ENCODE data around the gene GMIP. TPM values are rescaled to one million over a fixed set of nuclear protein-coding genes. Genes with fewer than 3 reads are reported as not detected.

Gene GMIP
- total RNA-seq, 1 donor from 2014 or later, result 6.3 TPM

- TF ChIP-seq CTCF (IDR thresholded peaks at IDR 0.05; ENCODE audit: insufficient read depth, low read length, poor library complexity, severe bottlenecking), result no peak
- Histone ChIP-seq H3K36me3 (ENCODE audit: control insufficient read depth, insufficient read depth, low read length) (no peaks in the 10 kb centered on the region), H3K27me3 (ENCODE audit: control insufficient read depth, insufficient read depth, low read length) (no peaks in the 10 kb centered on the region), H3K4me3 (ENCODE audit: low read depth, low read length) (no peak overlapping the region)
- DNase-seq (ENCODE audit: low read depth), result no peak
Observed at GRCh38 chr19:19636573-19637185, 6.8 kb downstream of the GMIP start.

GRCh38 chr19:19635313-19635702 is 8.1 kb downstream of the GMIP start:
- no peak for DNase-seq (ENCODE audit: low read depth)
- Histone ChIP-seq H3K4me3 (ENCODE audit: low read depth, low read length) (no peak overlapping the region), H3K27me3 (ENCODE audit: control insufficient read depth, insufficient read depth, low read length) (no peaks in the 10 kb centered on the region), H3K36me3 (ENCODE audit: control insufficient read depth, insufficient read depth, low read length) (no peaks in the 10 kb centered on the region)
- no peak for TF ChIP-seq CTCF (IDR thresholded peaks at IDR 0.05; ENCODE audit: insufficient read depth, low read length, poor library complexity, severe bottlenecking)

GRCh38 chr19:19634516-19635312 is 8.7 kb downstream of the GMIP start:
- TF ChIP-seq CTCF (IDR thresholded peaks at IDR 0.05; ENCODE audit: insufficient read depth, low read length, poor library complexity, severe bottlenecking), result no peak
- no peaks in the 10 kb centered on the region for H3K36me3 ChIP-seq (ENCODE audit: control insufficient read depth, insufficient read depth, low read length)

GRCh38 chr19:19633711-19634515 is 9.5 kb downstream of the GMIP start:
- no peak overlapping the region for H3K4me3 ChIP-seq (ENCODE audit: low read depth, low read length)
- no peak for TF ChIP-seq CTCF (IDR thresholded peaks at IDR 0.05; ENCODE audit: insufficient read depth, low read length, poor library complexity, severe bottlenecking)
- DNase-seq (ENCODE audit: low read depth), result no peak
- no peaks in the 10 kb centered on the region for H3K36me3 ChIP-seq (ENCODE audit: control insufficient read depth, insufficient read depth, low read length)
- no peaks in the 10 kb centered on the region for H3K27me3 ChIP-seq (ENCODE audit: control insufficient read depth, insufficient read depth, low read length)

More at GRCh38 chr19:19634516-19635312, 8.7 kb downstream of the GMIP start:
- Histone ChIP-seq H3K27me3 (ENCODE audit: control insufficient read depth, insufficient read depth, low read length) (no peaks in the 10 kb centered on the region), H3K4me3 (ENCODE audit: low read depth, low read length) (no peak overlapping the region)
- no peak for DNase-seq (ENCODE audit: low read depth)

- no peak for DNase-seq (ENCODE audit: low read depth)
- TF ChIP-seq CTCF (IDR thresholded peaks at IDR 0.05; ENCODE audit: insufficient read depth, low read length, poor library complexity, severe bottlenecking), result no peak
- Histone ChIP-seq H3K36me3 (ENCODE audit: control insufficient read depth, insufficient read depth, low read length) (no peaks in the 10 kb centered on the region), H3K27me3 (ENCODE audit: control insufficient read depth, insufficient read depth, low read length) (no peaks in the 10 kb centered on the region), H3K4me3 (ENCODE audit: low read depth, low read length) (no peak overlapping the region)
Observed at GRCh38 chr19:19632661-19633060, 10.8 kb downstream of the GMIP start.

All from kidney epithelial cell (primary cell).